ENCODE measurements around the gene IFNL2.

The IFNL2 gene

DNA sequence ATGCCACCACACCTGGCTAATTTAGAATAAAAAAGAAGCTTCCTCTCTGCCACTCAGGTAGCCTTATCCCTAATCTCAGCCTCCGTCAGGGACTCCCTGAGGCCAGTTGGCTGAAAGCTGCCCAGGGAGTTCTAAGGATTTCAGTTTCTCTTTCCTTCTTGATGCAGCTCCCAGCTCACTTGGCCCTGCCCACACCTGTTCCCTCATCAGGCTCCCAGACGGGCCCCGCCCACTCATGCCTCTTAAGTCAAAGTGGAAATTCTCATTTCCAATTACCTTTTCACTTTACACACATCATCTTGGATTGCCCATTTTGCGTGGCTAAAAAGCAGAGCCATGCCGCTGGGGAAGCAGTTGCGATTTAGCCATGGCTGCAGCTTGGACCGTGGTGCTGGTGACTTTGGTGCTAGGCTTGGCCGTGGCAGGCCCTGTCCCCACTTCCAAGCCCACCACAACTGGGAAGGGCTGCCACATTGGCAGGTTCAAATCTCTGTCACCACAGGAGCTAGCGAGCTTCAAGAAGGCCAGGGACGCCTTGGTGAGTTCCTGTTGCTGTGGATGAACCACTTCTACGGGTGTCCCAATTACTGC lies 28.0 kb downstream of the IFNL2 start, which contains the start of gene IFNL1:
Gene IFNL1, plus strand, starts transcription at position 353 of the 591 bp plus-strand sequence. Its CDS starts 15 bp downstream, at position 368.
- TF ChIP-seq JUND (IDR thresholded peaks at IDR 0.05; ENCODE audit: low read depth), result no peak
- in situ Hi-C loops (cut with HindIII; ENCODE audit: low pct_unique_long_range_greater_than_20kb, low sequenced_read_pairs), result no loop called here
- DNase-seq (ENCODE audit: low read depth in 1 of 2, low spot score in 1 of 2), result peak; percentile 25 to 62

GRCh38 chr19:39296906-39297305 lies 28.7 kb downstream of the IFNL2 start:
- TF ChIP-seq JUND (IDR thresholded peaks at IDR 0.05; ENCODE audit: low read depth), result no peak
- no peak for DNase-seq (ENCODE audit: low read depth in 1 of 2, low spot score in 1 of 2)
- in situ Hi-C loops (cut with HindIII; ENCODE audit: low pct_unique_long_range_greater_than_20kb, low sequenced_read_pairs), result no loop called here

DNA sequence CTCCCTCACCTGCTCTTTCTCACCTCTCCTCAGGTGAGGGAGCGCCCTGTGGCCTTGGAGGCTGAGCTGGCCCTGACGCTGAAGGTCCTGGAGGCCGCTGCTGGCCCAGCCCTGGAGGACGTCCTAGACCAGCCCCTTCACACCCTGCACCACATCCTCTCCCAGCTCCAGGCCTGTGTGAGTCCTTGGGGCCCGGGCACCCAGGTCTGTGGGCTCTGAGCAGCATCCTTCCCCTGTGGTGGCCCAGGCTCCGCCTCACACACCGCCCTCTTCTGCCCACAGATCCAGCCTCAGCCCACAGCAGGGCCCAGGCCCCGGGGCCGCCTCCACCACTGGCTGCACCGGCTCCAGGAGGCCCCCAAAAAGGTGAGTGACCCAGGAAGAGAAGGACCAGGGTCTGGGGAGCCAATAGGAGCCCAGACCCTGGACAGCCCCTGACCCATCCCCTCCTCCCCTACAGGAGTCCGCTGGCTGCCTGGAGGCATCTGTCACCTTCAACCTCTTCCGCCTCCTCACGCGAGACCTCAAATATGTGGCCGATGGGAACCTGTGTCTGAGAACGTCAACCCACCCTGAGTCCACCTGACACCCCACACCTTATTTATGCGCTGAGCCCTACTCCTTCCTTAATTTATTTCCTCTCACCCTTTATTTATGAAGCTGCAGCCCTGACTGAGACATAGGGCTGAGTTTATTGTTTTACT lies 29.9 kb downstream of the IFNL2 start:
- no peak for TF ChIP-seq JUND (IDR thresholded peaks at IDR 0.05; ENCODE audit: low read depth)
- DNase-seq (ENCODE audit: low read depth in 1 of 2, low spot score in 1 of 2), result no peak
- in situ Hi-C loops (cut with HindIII; ENCODE audit: low pct_unique_long_range_greater_than_20kb, low sequenced_read_pairs), result no loop called here

GRCh38 chr19:39299404-39299803 lies 31.2 kb downstream of the IFNL2 start:
- in situ Hi-C loops (cut with HindIII; ENCODE audit: low pct_unique_long_range_greater_than_20kb, low sequenced_read_pairs), result no loop called here
- no peak for DNase-seq (ENCODE audit: low read depth in 1 of 2, low spot score in 1 of 2)
- TF ChIP-seq JUND (IDR thresholded peaks at IDR 0.05; ENCODE audit: low read depth), result no peak

DNA sequence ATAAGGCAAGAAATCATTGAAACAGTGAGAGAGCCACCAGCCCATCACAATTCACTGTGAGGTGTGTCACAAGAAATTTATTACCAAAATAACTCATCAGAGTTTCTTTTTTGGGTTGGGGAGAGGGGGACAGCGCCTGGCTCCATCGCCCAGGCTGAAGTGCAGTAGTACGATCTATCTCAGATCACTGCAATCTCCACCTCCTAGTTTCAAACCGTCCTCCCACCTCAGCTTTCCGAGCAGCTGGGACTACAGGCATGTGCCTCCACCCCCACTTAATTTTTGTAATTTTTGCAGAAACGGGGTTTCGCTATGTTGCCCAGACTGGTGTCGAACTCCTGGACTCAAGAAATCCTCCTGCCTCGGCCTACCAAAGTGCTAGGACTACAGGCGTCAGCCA lies 31.6 kb downstream of the IFNL2 start:
- TF ChIP-seq JUND (IDR thresholded peaks at IDR 0.05; ENCODE audit: low read depth), result no peak
- in situ Hi-C loops (cut with HindIII; ENCODE audit: low pct_unique_long_range_greater_than_20kb, low sequenced_read_pairs), result no loop called here

GRCh38 chr19:39301021-39301420 lies 32.8 kb downstream of the IFNL2 start:
- in situ Hi-C loops (cut with HindIII; ENCODE audit: low pct_unique_long_range_greater_than_20kb, low sequenced_read_pairs), result no loop called here
- no peak for TF ChIP-seq JUND (IDR thresholded peaks at IDR 0.05; ENCODE audit: low read depth)
- DNase-seq (ENCODE audit: low read depth in 1 of 2, low spot score in 1 of 2), result no peak

More for the DNA sequence above, 31.6 kb downstream of the IFNL2 start:
- DNase-seq (ENCODE audit: low read depth in 1 of 2, low spot score in 1 of 2), result no peak

DNA sequence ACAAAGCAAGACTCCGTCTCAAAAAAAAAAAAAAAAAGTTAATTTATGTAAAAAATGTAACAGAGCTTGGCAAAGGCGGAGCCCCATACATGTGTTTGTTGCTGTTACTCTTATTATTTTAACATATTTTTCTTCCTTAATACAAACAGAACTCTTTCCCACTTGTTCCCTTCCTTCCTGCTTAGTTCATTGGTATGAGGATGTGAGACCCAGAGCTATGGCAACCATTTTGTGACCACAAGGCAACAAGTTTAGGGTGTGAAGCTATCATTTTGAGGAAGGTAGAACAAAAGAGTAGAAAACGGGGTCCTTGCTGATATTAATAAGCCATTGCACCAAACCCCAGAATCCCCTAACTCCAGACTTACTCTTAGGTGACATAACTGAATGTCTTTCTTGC lies 33.4 kb downstream of the IFNL2 start:
- DNase-seq (ENCODE audit: low read depth in 1 of 2, low spot score in 1 of 2), result no peak
- in situ Hi-C loops (cut with HindIII; ENCODE audit: low pct_unique_long_range_greater_than_20kb, low sequenced_read_pairs), result no loop called here

DNA sequence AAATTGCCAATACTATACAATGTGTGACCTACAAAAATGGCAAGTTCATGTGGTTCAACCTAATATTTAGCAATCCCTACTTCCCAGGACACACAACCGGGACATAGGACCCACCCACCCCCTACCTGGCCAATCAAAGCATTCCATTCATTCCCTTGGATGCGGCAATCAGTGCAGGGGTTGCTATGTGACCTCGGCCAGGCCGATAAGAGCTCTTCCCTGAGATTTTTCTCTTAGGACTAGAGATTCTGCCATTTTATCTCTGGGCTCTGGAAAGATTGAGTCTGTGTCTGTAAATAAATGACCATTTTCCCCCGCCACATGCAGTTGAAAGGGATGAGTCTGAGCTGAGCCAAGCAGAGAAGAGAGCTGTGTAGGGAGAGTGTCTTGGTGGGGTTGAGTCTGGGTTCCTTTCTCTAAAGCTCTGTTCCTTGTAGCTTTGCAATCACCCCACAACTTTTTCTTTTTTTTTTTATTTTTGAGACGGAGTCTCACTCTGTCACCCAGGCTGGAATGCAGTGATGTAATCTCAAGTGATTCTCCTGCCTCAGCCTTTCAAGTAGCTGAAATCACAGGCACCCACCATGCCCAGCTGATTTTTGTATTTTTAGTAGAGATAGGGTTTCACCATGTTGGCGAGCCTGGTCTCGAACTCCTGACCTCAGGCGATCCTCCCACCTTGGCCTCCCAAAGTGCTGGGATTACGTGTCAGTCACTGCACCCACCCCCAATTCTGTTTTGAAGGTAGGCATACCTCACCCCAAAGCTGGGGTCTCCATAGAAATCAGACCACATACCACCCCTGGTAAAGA lies 35.4 kb downstream of the IFNL2 start:
- DNase-seq (ENCODE audit: low read depth in 1 of 2, low spot score in 1 of 2), result no peak
- no peak for TF ChIP-seq JUND (IDR thresholded peaks at IDR 0.05; ENCODE audit: low read depth)
- in situ Hi-C loops (cut with HindIII; ENCODE audit: low pct_unique_long_range_greater_than_20kb, low sequenced_read_pairs), result no loop called here

More for the DNA sequence above, 33.4 kb downstream of the IFNL2 start:
- TF ChIP-seq JUND (IDR thresholded peaks at IDR 0.05; ENCODE audit: low read depth), result no peak

- TF ChIP-seq JUND (IDR thresholded peaks at IDR 0.05; ENCODE audit: low read depth), result no peak
- in situ Hi-C loops (cut with HindIII; ENCODE audit: low pct_unique_long_range_greater_than_20kb, low sequenced_read_pairs), result no loop called here
- DNase-seq (ENCODE audit: low read depth in 1 of 2, low spot score in 1 of 2), result no peak
These were observed 36.0 kb downstream of the IFNL2 start for GRCh38 chr19:39304185-39304513.

- TF ChIP-seq JUND (IDR thresholded peaks at IDR 0.05; ENCODE audit: low read depth), result no peak
- DNase-seq (ENCODE audit: low read depth in 1 of 2, low spot score in 1 of 2), result no peak
- in situ Hi-C loops (cut with HindIII; ENCODE audit: low pct_unique_long_range_greater_than_20kb, low sequenced_read_pairs), result no loop called here
These were observed 36.7 kb downstream of the IFNL2 start for GRCh38 chr19:39304701-39305571.

DNA sequence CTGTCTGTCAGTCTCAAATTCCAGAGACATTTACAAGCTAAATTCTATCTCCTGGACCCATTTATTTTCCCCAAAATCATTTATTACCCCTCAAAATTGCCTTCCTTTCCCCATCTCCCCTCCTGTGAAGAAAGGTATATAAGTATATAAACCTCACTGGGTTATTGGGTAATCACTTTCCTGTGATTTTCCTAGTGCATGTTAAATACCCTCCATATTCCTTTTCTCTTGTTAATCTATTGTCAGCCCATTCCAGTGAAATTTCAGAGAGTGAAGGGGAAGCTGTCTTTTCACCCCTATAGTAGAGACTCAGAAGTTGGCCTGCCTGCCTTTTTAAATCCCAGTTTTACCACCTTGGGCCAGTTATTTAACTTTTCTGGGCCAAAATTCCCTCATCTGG lies 37.9 kb downstream of the IFNL2 start:
- in situ Hi-C loops (cut with HindIII; ENCODE audit: low pct_unique_long_range_greater_than_20kb, low sequenced_read_pairs), result no loop called here
- no peak for DNase-seq (ENCODE audit: low read depth in 1 of 2, low spot score in 1 of 2)
- no peak for TF ChIP-seq JUND (IDR thresholded peaks at IDR 0.05; ENCODE audit: low read depth)

Data from T47D (cell line).